ENCODE results near the gene ENOX1.

The ENOX1 gene

DNA sequence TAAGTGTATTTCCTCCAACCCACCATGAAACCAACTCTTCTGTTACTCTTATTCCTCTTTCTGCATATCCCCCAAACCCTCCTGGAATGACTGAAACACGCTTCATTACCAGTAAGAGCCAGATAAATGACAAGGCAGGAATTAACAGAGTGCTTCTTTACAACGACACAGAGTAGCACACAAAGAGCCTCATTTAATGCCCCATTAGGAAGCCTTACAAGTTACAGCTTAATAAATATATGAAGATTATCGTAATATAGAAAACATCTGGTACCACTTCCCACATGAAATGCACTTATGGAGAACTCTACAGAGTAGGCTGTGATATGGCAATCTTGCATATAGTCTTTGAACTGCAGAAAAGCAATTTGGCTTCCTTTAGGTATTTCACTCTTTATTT, 116.8 kb downstream of the ENOX1 start:
- DNase-seq (ENCODE audit: low read depth), result no peak

DNA sequence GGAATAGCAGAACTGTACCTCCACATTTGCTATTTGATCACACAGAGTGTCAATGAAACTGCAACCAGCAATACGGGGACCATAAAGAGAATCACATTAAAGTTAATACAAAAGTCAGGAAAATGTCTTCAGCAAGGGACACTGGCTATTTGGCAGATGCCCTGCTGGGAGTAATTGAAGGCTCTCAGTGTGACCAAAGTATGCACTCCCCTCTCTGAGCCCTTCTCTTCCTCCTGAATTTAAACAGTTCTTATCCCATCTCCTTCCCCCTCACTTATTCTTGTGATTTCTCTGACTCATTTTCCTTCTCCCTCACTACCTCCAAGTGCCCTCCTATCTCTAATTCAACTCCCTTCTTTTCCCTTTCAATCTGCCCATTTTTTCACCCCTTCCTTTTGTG, 117.7 kb downstream of the ENOX1 start:
- no peak for DNase-seq (ENCODE audit: low read depth)

DNA sequence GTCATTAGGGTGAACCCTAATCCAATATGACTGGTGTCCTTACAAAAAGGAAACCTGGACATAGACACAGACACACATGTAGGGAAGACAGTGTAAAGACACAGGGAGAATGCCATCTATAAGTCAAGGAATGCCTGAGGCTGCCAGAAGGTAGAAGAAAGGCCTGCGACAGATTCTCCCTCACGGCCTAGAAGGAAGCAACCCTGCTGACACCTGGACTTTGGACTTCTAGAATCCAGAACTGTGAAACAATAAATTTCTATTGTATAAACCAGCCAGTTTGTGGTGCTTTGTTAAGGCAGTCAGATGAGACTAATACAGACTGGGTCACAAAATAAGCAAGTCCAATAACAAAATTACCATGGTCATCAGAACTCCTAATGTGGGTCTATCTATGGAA, 120.4 kb downstream of the ENOX1 start:
- DNase-seq (ENCODE audit: low read depth), result no peak

DNA sequence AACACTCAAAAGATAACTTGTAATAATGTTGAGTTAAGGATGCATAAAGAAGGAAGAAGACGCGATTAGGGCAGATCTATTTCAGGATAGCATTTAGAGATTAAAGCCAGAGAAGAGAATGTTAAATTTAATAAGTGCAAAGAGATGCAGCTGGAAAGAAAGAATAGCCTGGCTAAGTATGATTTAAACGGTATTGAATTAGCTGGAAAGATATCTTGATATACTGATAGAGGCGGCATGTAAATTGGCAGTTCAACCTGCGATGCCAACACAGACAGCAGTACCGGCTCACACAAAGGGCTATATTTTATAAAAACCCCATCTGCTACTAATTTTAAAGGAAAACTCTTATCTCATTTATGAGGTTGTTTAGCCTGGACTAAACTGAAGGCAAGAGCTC, 121.4 kb downstream of the ENOX1 start:
- no peak for DNase-seq (ENCODE audit: low read depth)

DNA sequence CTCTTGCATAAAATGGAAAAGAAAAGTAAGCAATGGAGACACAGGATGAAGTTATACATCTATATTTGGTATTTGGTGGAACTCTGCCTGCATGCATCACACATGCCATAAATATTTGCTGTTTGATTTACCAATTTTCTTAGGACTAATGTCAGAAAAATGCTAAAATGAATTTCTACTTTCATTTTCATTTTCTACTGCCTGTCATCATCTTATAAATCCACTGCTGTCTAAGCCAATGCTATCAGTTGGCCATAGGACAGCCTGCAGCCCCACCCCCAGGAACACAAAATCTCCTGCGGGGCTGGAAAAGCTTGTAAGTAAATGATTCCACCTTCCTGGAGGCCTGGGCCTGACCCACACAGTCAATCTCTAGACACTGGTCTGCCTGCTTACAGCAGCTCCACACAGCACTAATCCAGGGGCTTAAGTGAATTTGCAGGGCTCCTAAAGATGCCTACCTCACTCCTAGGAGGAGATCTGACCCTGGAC, 122.0 kb downstream of the ENOX1 start:
- peak; percentile 86 for DNase-seq (ENCODE audit: low read depth)

DNA sequence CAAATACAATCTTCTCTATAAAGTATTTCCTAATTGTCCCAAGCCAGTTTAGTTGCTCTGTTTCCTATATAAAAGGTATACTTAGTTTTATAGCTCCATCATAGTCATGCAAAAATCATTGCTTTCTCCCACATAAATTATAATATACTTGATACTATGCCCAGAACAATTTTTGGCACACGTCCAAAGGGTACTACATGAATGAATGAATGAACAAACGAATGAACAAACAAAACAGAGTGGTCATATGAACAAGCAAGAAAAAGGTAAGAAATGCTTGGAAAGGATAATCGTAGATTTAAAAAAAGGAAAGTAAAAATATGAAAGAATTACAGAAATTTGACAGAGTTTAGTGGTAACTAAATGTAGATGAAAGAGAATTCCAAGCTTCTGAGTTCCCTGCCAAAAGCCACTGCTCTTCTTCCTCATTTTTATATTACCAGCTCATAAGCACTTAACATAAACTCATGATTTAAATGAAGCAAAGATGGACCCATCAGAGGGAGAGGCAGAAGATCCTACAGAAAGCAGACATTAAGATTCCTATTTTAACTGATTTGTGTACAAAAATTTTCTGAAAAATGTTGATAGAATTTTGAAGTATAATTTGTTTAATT, 123.2 kb downstream of the ENOX1 start:
- DNase-seq (ENCODE audit: low read depth), result peak; percentile 54

DNA sequence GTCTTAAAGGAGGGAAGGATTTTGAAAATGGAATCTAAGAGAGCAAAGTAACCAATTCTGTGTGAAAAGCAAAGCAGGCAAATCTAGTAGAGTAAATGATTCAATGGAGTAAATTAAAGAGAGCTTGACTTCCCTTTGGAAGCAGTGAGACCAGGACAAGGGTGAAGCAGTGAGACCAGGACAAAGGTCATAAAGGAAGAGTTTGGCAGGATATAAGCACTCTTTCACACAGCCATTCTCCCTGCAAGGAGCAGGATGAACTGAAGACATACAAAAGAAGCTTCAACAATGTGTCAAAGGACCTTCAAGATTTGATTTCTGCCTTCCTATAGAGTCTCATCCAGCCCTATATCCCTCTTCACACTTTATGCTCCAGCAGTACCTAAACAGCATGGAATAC, 123.8 kb downstream of the ENOX1 start:
- DNase-seq (ENCODE audit: low read depth), result no peak

DNA sequence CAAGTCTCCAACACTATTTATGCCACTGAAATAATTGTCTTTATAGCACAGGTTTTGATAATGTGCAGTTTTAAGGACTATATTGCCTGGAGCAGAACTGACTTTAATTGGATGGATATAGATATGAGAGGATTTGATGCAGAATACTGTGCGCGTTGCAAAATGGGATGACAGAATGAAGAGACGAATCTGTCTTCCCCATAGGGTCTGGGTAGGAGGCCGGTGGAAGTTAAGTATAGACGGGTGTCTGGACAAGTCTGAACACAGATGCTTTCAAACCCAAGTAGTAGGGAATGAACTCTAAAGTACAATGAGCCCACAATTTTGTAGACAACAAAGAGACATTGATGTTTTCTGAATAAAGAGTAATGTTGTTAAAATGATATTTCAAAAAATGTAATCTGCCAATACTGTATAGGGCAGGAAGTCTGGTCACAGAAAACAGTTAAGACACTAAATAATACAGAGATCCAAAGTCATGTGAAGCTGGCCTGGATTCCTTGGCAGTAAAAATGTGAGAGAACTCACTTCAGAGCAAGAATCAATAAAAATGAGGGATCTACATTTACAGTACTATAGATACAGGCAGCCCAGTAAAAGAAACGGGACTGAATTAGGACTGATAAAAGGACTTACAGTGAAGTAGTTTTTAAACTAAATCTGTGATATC, 125.5 kb downstream of the ENOX1 start:
- DNase-seq (ENCODE audit: low read depth), result no peak

DNA sequence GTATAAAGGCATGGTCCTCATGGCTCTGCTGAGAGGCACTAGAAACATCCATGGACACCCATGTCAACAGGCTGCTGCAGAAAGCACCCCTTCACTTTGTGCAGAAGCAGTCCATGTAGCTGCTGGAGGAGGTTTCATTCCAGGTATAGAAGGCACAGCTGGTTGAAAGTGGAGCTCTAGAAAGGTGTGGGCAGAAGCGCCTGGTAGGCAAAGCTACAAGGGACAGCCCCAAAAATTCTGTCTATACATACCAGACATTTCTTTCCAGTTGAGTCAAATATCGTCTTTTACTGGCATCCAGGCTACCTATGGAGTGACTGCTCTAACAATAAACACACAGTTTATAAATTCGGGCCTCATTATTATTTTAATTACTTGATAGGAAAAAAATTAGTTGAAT, 129.3 kb downstream of the ENOX1 start:
- DNase-seq (ENCODE audit: low read depth), result no peak

DNA sequence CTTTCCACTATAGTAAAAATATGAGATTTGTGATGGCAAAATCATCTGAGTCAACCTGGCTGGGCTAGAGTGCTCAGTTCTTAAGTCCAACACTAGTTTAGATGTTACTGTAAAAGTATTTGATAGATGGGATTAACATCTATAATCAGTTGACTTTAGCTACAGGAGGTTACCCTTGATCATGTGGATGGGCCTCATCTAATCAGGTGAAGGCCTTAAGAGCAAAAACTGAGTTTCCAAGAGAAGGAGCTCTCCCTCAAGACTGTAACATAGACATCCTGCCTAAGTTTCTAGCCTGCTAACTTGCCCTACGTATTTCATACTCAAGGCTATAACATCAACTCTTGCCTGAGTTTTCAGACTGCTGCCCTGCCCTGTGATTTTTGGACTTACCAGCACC, 132.8 kb downstream of the ENOX1 start:
- no peak for DNase-seq (ENCODE audit: low read depth)

DNA sequence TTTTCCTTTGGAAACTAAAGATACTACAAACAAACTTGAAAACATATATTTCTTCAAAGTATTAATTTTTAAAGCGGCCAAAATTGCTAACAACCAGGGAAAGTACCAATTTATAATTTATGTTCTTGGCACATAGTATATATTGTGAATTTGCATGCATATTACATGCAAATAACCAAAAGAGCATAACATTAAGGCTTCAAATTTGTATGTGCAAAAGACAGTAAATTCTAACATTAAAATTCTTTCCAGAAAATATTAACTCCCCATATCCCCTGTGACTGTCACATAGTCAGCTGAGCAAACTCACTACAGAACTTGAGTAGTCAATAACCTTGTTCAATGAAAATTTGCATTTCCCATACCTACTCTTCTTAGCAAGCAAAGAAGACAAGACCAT, 133.4 kb downstream of the ENOX1 start:
- DNase-seq (ENCODE audit: low read depth), result no peak

DNA sequence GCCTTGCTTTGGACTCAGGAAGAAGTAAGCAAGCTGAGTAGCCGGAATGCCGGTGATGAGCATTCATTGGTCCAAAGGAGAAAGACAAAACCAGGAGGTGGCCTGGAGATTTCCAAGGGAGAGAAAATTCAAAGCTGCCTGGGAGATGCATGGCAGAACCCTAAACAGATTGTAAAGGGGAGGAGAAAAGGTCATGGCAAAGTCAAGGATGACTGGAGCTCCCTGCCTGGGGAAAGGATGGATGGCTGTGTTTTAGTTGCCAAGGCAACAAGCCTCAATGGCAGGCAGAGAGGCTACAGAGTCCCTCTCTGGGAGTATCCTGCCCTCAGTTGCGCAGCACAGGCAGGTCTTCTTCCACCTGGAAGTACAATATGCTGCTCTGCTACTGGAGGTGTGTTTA, 134.0 kb downstream of the ENOX1 start:
- DNase-seq (ENCODE audit: low read depth), result no peak

DNA sequence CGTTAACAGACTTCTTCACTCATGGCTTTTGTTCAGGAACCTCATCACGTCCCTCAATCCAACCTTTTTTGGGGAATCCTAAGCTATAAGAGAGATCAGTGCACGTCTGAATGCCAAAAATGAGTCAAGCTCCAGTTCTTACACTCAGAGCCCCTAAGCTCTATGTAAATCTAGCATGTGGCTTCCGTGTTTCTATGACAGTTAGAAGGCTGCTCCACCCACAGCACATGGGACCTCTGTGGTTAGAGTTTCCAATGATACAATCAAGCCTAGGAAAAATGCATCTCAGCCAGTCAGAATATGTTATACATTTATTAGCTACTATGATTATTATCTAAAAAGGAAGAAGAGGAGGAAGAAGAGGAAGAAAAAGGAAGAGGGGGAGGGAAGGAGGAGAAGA, 135.9 kb downstream of the ENOX1 start:
- no peak for DNase-seq (ENCODE audit: low read depth)

DNA sequence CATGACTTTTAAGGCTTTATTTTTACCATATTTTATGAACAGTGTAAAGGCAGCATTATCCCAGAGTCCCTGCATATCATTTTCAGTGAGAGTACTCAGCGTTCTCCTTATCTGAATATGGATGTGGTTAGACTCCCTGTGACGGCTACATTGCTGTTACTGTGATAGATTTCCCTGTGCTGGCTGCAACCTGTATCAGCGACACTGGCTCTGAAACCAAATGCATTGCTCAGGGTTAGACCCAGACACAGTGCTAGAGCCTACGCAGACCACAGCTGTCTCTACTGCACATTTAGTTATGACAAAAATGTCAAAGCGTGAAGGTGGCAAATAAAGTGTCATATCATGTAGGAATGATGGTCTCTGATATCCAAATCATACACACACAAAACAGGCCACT, 138.0 kb downstream of the ENOX1 start:
- no peak for DNase-seq (ENCODE audit: low read depth)

DNA sequence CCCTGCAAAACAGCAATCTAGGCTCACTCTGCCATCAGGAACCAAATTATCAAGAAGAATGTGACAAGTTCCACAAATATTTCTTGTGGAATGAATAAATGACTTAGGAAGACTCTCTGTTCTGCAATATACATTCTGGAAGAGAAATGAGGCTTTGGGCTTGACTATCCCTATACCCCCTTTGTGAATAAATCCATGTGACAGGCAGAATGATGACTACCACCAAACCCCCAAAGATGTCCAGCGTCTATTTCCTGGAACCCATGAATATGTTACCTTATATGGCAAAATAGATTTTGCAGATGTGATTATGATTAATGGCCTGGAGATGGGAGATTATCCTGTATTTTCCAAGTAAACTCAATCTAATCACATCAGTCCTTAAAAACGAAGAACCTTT, 139.3 kb downstream of the ENOX1 start:
- DNase-seq (ENCODE audit: low read depth), result no peak

DNA sequence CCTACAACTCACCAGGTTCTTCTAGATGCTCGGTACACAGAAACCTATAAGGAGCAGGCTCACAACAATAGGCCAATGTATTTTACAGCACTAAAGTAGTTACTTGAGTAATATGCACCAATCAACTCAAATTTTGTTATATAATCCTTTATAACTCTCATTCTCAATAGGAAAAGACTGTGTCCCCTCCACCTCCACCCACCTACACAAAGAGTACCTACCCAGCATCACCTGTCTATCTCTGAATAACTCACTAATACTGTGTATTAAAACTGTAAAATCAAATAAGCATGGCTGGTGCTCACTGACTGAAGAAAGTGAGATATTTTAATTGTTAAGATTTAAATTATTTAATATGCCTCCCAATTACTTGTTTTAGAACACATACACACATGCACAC, 146.3 kb downstream of the ENOX1 start:
- DNase-seq (ENCODE audit: low read depth), result no peak

DNA sequence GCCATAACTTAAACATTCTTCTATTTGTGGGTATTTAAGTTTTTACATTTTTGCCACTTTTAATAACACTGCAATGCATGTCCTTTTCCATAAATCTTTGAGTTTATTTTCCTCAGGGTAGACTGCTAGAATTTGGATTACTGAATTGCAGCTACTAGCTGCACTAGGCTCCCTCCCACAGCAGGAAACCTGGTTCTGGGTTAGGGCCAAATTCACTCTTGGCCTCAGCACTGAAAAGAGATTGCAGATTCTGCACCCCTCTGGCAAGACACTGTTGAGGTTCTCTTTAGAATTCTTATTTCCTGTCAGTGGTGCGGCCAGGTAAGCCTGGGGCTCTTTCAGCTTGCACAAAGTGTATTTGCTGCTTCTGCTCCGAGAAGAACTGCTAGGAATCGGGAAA, 155.7 kb downstream of the ENOX1 start:
- DNase-seq (ENCODE audit: low read depth), result no peak

DNA sequence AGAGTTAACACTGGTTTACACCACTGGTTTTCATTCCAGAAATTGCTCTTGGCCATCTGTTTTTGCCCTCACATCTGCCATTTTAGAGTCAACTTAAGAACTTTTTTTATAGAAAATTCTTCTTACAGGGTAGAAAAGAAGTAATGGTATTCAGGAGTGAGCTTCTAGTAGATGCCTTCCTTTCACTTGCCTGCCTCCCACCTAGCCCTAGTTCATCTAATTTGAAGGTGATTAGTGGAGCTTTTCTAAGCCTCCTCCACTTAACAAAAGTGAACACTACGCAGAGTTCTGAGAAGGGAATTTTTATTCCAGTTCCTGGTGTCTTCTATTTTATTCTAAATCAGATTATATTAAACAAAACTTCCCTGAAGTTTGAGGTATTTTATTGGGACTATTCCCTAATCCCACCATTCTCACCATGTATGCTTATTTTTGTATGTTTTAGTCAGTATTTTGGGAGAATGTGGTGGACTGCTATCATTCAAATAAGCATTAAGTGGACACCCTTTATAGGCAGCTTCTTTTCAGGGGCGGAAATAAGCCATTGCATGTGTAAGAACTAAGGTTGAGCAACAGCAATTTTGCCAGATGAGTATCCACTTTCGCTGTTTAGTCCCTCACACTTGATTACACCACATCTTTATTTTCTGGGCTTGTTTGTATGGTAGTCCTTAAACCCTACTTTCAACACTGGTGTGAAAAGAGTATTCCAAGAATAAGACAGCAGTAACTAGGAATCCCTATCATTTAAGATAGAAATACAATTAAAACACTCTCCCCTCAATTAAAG, 156.9 kb downstream of the ENOX1 start:
- DNase-seq (ENCODE audit: low read depth), result peak; percentile 47

DNA sequence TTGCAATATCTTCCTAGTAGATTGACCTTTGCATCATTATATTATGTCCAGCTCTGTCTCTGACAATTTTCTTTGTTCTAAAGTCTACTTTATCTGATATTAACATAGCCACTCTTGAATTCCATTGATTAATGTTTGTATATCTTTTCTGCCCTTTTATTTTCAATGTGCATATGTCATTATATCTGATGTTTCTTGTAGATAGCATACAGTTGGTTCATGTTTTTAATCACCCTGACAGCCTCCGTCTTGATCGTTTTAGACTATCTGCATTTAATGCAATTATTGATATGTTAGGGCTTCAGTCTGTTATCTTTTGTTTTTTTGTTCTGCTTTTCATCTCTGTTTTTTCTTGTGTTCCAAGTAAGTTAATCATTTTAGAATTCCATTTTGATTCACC, 159.8 kb downstream of the ENOX1 start:
- no peak for DNase-seq (ENCODE audit: low read depth)

DNA sequence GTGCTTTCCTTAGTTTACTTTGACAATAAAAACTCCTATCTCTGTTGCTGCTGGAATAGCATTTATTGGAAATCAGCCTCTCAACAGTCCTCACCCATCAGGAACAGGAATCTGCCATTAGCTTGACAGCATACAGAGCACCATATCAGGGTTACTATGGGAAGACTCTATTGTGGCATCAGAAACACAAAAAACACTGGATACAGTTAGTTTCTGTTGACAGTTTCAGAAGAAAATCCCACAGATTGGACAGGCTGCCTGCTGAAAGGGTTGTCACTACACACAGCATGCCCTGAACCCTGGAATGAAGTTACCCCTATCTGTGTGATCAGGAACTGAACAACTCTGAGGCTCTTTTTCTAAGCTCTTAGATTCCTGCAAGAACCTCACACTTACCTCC, 172.7 kb downstream of the ENOX1 start:
- DNase-seq (ENCODE audit: low read depth), result no peak

DNA sequence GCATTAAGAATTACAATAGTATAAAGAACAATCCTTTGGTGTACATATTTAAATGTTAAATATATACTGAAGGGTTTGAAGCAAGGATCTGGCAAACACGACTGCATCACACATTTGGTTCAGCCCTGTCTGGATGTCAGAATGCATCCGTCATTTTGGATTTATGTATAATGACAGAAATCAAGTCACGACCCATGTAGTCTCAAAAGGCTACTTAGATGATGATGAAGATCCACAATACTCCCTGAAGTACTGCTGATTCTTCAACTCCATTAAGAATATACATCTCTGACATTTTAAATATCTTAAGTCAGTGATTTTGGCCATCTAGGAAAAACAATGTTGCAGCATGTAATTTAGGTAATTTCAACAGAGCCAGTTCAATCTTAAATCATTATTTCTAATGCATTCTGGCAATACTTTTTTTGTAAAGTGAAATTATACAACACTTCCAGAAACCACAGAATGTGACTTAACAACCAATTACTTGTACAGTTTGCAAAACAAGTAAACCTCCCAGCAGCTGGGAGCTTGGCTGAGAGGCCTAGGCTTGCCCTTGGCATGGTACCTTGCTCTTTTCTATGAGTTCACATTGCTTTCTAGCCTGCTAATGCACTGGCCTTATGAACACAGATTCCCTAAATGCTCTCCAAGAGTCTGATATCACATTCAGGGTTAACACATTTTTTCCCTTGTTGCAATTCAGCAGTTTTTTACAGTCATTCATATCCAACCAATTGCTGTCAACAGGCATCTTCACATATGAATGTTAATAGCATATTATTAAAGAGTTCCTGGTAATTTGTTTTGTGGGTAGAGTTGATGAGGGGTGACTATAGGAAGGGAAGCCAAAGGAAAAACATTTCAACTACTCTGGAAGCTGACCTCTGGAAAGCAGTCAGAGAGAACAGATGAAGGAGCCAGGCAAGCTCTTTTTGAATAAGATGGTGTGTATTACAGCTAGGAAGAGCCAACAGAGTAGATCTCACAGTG, 175.2 kb downstream of the ENOX1 start:
- DNase-seq (ENCODE audit: low read depth), result no peak
